Fibroblast of lung (primary cell): ENCODE data around the gene MYO10. TPM values are rescaled to one million over a fixed set of nuclear protein-coding genes. Genes with fewer than 3 reads are reported as not detected.

Experiments used
- DNase-seq, 2 donors: peaks; one replicate each; pipeline versions ENCODE4 v3.0.0 to v3.0.0-alpha.2; 2010; ENCODE audit warnings: low read depth in 2 of 2
- H2AFZ ChIP-seq: 2 replicates; pipeline ENCODE4 v1.5.1; 2012; ENCODE audit warnings: low read length, control low read depth, inconsistent platforms
- H3K27ac ChIP-seq: 2 replicates; pipeline ENCODE4 v1.5.1; 2011; ENCODE audit warnings: low read length, control low read depth; ENCODE audit not compliant: insufficient read depth
- H3K27me3 ChIP-seq: 2 replicates; pipeline ENCODE4 v1.5.1; 2011; ENCODE audit warnings: mild to moderate bottlenecking, low read length; ENCODE audit not compliant: control insufficient read depth, insufficient read depth
- H3K36me3 ChIP-seq: 2 replicates; pipeline ENCODE4 v1.5.1; 2011; ENCODE audit warnings: low read length; ENCODE audit not compliant: control insufficient read depth, insufficient read depth
- H3K4me1 ChIP-seq: 2 replicates; pipeline ENCODE4 v1.5.1; 2011; ENCODE audit warnings: low read length; ENCODE audit not compliant: control insufficient read depth, insufficient read depth; ENCODE audit errors: extremely low read depth
- H3K4me2 ChIP-seq: 2 replicates; pipeline ENCODE4 v1.5.1; 2011; ENCODE audit warnings: low read length, control low read depth; ENCODE audit not compliant: insufficient read depth; ENCODE audit errors: extremely low read depth
- H3K4me3 ChIP-seq, 4 experiments: fragments of 200-600 bp in 1 of 4; sonication (generic) in 1 of 4; replicated peaks in 1 of 4; 2 replicates each; pipeline ENCODE4 v1.5.1; 2011 to 2016; ENCODE audit warnings: low read length in 4 of 4, low read depth in 3 of 4, mild to moderate bottlenecking in 3 of 4, control low read depth in 2 of 4, inconsistent platforms in 1 of 4, mixed read lengths in 1 of 4; ENCODE audit not compliant: insufficient read depth in 1 of 4; ENCODE audit errors: control extremely low read depth in 1 of 4
- H3K79me2 ChIP-seq: 2 replicates; pipeline ENCODE4 v1.5.1; 2012; ENCODE audit warnings: mild to moderate bottlenecking, low read length, inconsistent platforms; ENCODE audit not compliant: control insufficient read depth, insufficient read depth
- H3K9ac ChIP-seq: 2 replicates; pipeline ENCODE4 v1.5.1; 2011; ENCODE audit warnings: mild to moderate bottlenecking, low read length, control low read depth; ENCODE audit not compliant: insufficient read depth
- H3K9me3 ChIP-seq: 2 replicates; pipeline ENCODE4 v1.5.1; 2012; ENCODE audit warnings: low read depth, low read length; ENCODE audit not compliant: control insufficient read depth, insufficient read depth
- H4K20me1 ChIP-seq: 2 replicates; pipeline ENCODE4 v1.5.1; 2011; ENCODE audit warnings: low read length; ENCODE audit not compliant: control insufficient read depth, insufficient read depth; ENCODE audit errors: extremely low read depth
- CTCF ChIP-seq, 2 donors: IDR thresholded peaks in 1 of 2; conservative IDR thresholded peaks in 1 of 2; 1 replicate in 1 of 2; 2 replicates in 1 of 2; pipeline ENCODE4 v1.5.1; 2011 to 2012; ENCODE audit warnings: low read length in 2 of 2, control low read depth in 1 of 2, inconsistent platforms in 1 of 2, low read depth in 1 of 2, mild to moderate bottlenecking in 1 of 2
- EZH2 ChIP-seq: IDR thresholded peaks from 2 replicates; pipeline ENCODE4 v1.5.1; 2012; ENCODE audit warnings: low read length, control low read depth, mild to moderate bottlenecking; ENCODE audit errors: missing control alignments
- polyA plus RNA-seq, 2 donors: library from polyadenylated mRNA; depleted of rRNA in 1 of 2; stranded (reverse) in 1 of 2; unstranded in 1 of 2; fragments of >200 nt; gene quantifications; 2 replicates each; pipeline ENCODE4 v1.2.1, GENCODE V29; 2011 to 2012; ENCODE audit warnings: missing spikeins in 1 of 2
- total RNA-seq: library from RNA; depleted of rRNA; stranded (reverse); fragments of >200 nt; gene quantifications from 2 replicates; pipeline ENCODE4 v1.2.1, GENCODE V29; 2014

Gene MYO10
- total and polyA plus RNA-seq, 2 donors (not counting 1 experiment from before 2014, with no cell fraction given): 16.6 to 82.2 TPM

- Histone ChIP-seq H4K20me1 (no peaks in the 10 kb centered on the region), H2AFZ (no peak overlapping the region), H3K4me2 (no peak overlapping the region), H3K4me3 (no peak overlapping the region), H3K79me2 (peaks cover 71% of the 10 kb centered on the region), H3K9me3 (no peaks in the 10 kb centered on the region), H3K4me1 (no peaks in the 10 kb centered on the region), H3K36me3 (no peaks in the 10 kb centered on the region), H3K9ac (no peak overlapping the region), H3K27me3 (no peaks in the 10 kb centered on the region), H3K27ac (no peak overlapping the region)
- TF ChIP-seq EZH2: no peak
- no peak for TF ChIP-seq CTCF (conservative IDR thresholded peaks at IDR 0.05 in 1 of 2, IDR thresholded peaks at IDR 0.05 in 1 of 2; ENCODE audit: low read depth in 1 of 2, low read length in 2 of 2)
- no peak for DNase-seq
These were observed 132.3 kb downstream of the MYO10 start for GRCh38 chr5:16803831-16804230.

- no peak for DNase-seq
- Histone ChIP-seq H3K4me2 (no peak overlapping the region), H2AFZ (no peak overlapping the region), H3K27ac (no peak overlapping the region), H3K9ac (no peak overlapping the region), H3K27me3 (no peaks in the 10 kb centered on the region), H3K4me1 (no peaks in the 10 kb centered on the region), H3K36me3 (no peaks in the 10 kb centered on the region), H4K20me1 (no peaks in the 10 kb centered on the region), H3K4me3 (no peak overlapping the region), H3K79me2 (peaks cover 68% of the 10 kb centered on the region), H3K9me3 (no peaks in the 10 kb centered on the region)
- TF ChIP-seq EZH2 (no peak), CTCF (conservative IDR thresholded peaks at IDR 0.05 in 1 of 2, IDR thresholded peaks at IDR 0.05 in 1 of 2; ENCODE audit: low read depth in 1 of 2, low read length in 2 of 2) (no peak)
These were observed 135.6 kb downstream of the MYO10 start for GRCh38 chr5:16800477-16800876.

- Histone ChIP-seq H3K79me2 (peaks cover 67% of the 10 kb centered on the region), H3K4me2 (no peak overlapping the region), H2AFZ (no peak overlapping the region), H3K36me3 (no peaks in the 10 kb centered on the region), H3K27me3 (no peaks in the 10 kb centered on the region), H3K9me3 (no peaks in the 10 kb centered on the region), H3K4me3 (no peak overlapping the region), H3K4me1 (no peaks in the 10 kb centered on the region), H3K9ac (no peak overlapping the region), H4K20me1 (no peaks in the 10 kb centered on the region), H3K27ac (no peak overlapping the region)
- no peak for DNase-seq
- no peak for TF ChIP-seq EZH2
- TF ChIP-seq CTCF (conservative IDR thresholded peaks at IDR 0.05 in 1 of 2, IDR thresholded peaks at IDR 0.05 in 1 of 2; ENCODE audit: low read depth in 1 of 2, low read length in 2 of 2): no peak
These were observed 136.3 kb downstream of the MYO10 start for GRCh38 chr5:16799796-16800195.
